ENCODE data around the gene NPL.

DNA sequence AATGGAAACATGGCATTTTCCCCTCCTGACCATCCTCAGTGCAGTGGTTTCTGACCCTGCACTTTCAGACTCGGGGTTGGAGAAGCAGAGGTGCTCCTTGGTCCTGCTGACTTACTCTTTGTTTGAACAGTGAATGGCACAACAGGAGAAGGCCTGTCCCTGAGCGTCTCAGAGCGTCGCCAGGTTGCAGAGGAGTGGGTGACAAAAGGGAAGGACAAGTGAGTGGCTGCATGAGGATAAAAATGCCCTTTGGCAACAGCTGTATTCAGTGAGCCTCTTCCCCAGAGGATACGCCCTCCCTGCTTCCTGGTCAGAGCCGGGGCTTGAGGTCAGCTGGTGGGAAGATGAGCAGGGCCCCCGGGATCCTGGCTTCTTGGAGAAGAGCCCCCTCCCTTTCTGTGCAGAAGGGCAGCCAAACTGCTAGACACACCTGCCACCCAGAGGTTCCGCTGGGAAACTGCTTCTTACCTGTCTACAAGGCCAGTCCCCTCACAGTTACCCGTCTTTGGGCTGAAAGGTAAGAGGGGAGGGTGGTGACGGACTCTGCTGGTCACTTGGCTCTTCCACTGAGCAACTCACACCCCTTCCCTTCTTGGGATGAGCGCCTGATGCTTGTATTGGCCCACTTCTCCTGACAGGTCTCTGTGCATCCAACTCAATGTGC lies 16.6 kb downstream of the NPL start:
- TF ChIP-seq CTCF (IDR thresholded peaks at IDR 0.05; ENCODE audit: borderline replicate concordance, extremely low read depth, low read length, poor library complexity, severe bottlenecking), result peak; percentile 26
- TF ChIP-seq EZH2 (IDR thresholded peaks at IDR 0.05; ENCODE audit: borderline replicate concordance, low read depth, low read length, severe bottlenecking), result no peak
